HCT116 (cell line): ENCODE measurements around the gene MAP4K4. TPM values are rescaled to one million over a fixed set of nuclear protein-coding genes. Genes with fewer than 3 reads are reported as not detected.

Source experiments
- ATAC-seq: fragments of 200-7000 bp; cut with Tn5 transposase; 2 replicates; pipeline ENCODE4 v1.9.1; 2020; ENCODE audit warnings: mild to moderate bottlenecking, moderate library complexity
- BruUV-seq: library from RNA; stranded (reverse); fragments of 400-500 nt; replicated peaks from 2 replicates; lab custom pipeline; 2021; lab: Mats Ljungman, UMichigan
- CTCF ChIA-PET: fragments of 300-600 bp; sonication (Branson Sonifier 250); formaldehyde crosslinking; loops from one replicate; lab custom pipeline; 2021; ENCODE audit warnings: antibody characterized with exemption; lab: Charles Lee
- POLR2A ChIA-PET: fragments of 300-600, 350-600 bp; sonication (Branson Sonifier 250); formaldehyde crosslinking; loops from one replicate; lab custom pipeline; 2021; ENCODE audit warnings: antibody characterized with exemption; lab: Charles Lee
- RAD21 ChIA-PET, 2 experiments: fragments of 300-600 bp; sonication (Branson Sonifier 250); formaldehyde crosslinking; loops; one replicate each; lab custom pipeline; 2023; ENCODE audit warnings: low total read pairs in 2 of 2; ENCODE audit not compliant: uncharacterized antibody in 2 of 2, unreplicated experiment in 2 of 2, low non-redundant PET in 1 of 2; lab: Charles Lee
- DNase-seq: peaks from one replicate; pipeline ENCODE4 v3.0.0-alpha.2; 2010; ENCODE audit warnings: low read depth, low spot score
- H2AFZ ChIP-seq: fragments of 200-600 bp; shearing (Covaris generic), sonication (generic); 2 replicates; pipeline ENCODE4 v1.6.1; 2017; ENCODE audit warnings: low read depth, mixed run types, mixed read lengths, antibody characterized with exemption, low read length; ENCODE audit not compliant: poor library complexity, severe bottlenecking
- H3K27ac ChIP-seq: 2 replicates; pipeline ENCODE4 v1.5.1; 2012; ENCODE audit warnings: low read depth, low read length
- H3K27me3 ChIP-seq: fragments of 200-600 bp; sonication (generic); 2 replicates; pipeline ENCODE4 v1.6.1; 2016; ENCODE audit warnings: mixed run types, low read length, mixed read lengths; ENCODE audit not compliant: insufficient read depth
- H3K36me3 ChIP-seq, 2 experiments: fragments of 200-500 bp in 1 of 2; fragments of 200-600 bp in 1 of 2; sonication (Bioruptor generic) in 1 of 2; sonication (generic) in 1 of 2; 2 replicates each; pipeline versions ENCODE4 v1.5.1 to v1.6.1; 2014 to 2016; ENCODE audit warnings: low read length in 2 of 2, inconsistent platforms in 1 of 2, mixed read lengths in 1 of 2, mixed run types in 1 of 2; ENCODE audit not compliant: insufficient read depth in 2 of 2, control insufficient read depth in 1 of 2
- H3K4me1 ChIP-seq, 2 experiments: fragments of 200-600 bp in 1 of 2; sonication (generic) in 1 of 2; 2 replicates each; pipeline versions ENCODE4 v1.5.1 to v1.6.1; 2012 to 2017; ENCODE audit warnings: low read length in 2 of 2, inconsistent platforms in 1 of 2, mild to moderate bottlenecking in 1 of 2, mixed read lengths in 1 of 2, mixed run types in 1 of 2, moderate library complexity in 1 of 2; ENCODE audit not compliant: insufficient read depth in 2 of 2, control insufficient read depth in 1 of 2
- H3K4me2 ChIP-seq: fragments of 200-600 bp; sonication (generic); 2 replicates; pipeline ENCODE4 v1.6.1; 2017; ENCODE audit warnings: mixed run types, low read length, mixed read lengths
- H3K4me3 ChIP-seq, 2 experiments: fragments of 200-600 bp in 1 of 2; sonication (generic) in 1 of 2; replicated peaks in 1 of 2; 2 replicates each; pipeline ENCODE4 v1.5.1; 2011 to 2016; ENCODE audit warnings: low read length in 2 of 2, control low read depth in 1 of 2, low read depth in 1 of 2, mild to moderate bottlenecking in 1 of 2, mixed read lengths in 1 of 2, mixed run types in 1 of 2
- H3K79me2 ChIP-seq: fragments of 200-600 bp; sonication (generic); 2 replicates; pipeline ENCODE4 v1.6.1; 2017; ENCODE audit warnings: mild to moderate bottlenecking, mixed run types, low read length, moderate library complexity, mixed read lengths; ENCODE audit not compliant: insufficient read depth
- H3K9ac ChIP-seq: fragments of 200-600 bp; sonication (generic); 2 replicates; pipeline ENCODE4 v1.6.1; 2016; ENCODE audit warnings: low read length, mixed read lengths
- H3K9me2 ChIP-seq: fragments of 200-600 bp; sonication (generic), shearing (Covaris generic); 2 replicates; pipeline ENCODE4 v1.6.1; 2017; ENCODE audit warnings: mixed run types, mild to moderate bottlenecking, moderate library complexity; ENCODE audit not compliant: insufficient read depth
- H3K9me3 ChIP-seq, 2 experiments: fragments of 200-500 bp in 1 of 2; fragments of 200-600 bp in 1 of 2; sonication (Bioruptor generic) in 1 of 2; sonication (generic) in 1 of 2; 2 replicates each; pipeline ENCODE4 v1.6.1; 2014 to 2017; ENCODE audit warnings: low read length in 2 of 2, mixed read lengths in 2 of 2, inconsistent platforms in 1 of 2, low read depth in 1 of 2, mild to moderate bottlenecking in 1 of 2, mixed run types in 1 of 2, moderate library complexity in 1 of 2; ENCODE audit not compliant: control insufficient read depth in 1 of 2, insufficient read depth in 1 of 2
- H4K20me1 ChIP-seq: fragments of 200-600 bp; sonication (generic), shearing (Covaris generic); 2 replicates; pipeline ENCODE4 v1.6.1; 2017; ENCODE audit warnings: mixed run types, mild to moderate bottlenecking, moderate library complexity; ENCODE audit not compliant: insufficient read depth
- CBX3 ChIP-seq: IDR thresholded peaks from 2 replicates; pipeline ENCODE4 v1.6.1; 2012; ENCODE audit warnings: low read depth
- CEBPB ChIP-seq: IDR thresholded peaks from 2 replicates; pipeline ENCODE4 v1.6.1; 2012; ENCODE audit warnings: low read depth
- RAD21 ChIP-seq: IDR thresholded peaks from 2 replicates; pipeline ENCODE4 v1.6.1; 2012; ENCODE audit warnings: low read depth, mild to moderate bottlenecking
- TCF7L2 ChIP-seq: IDR thresholded peaks from 2 replicates; pipeline ENCODE4 v1.7.0; 2011; ENCODE audit warnings: borderline replicate concordance, inconsistent platforms; ENCODE audit not compliant: insufficient read depth, insufficient read length; ENCODE audit errors: extremely low read depth
- YY1 ChIP-seq: IDR thresholded peaks from 2 replicates; pipeline ENCODE4 v1.6.1; 2011; ENCODE audit warnings: low read length, low read depth, moderate library complexity, mild to moderate bottlenecking; ENCODE audit not compliant: insufficient replicate concordance; ENCODE audit errors: extremely low read depth
- intact Hi-C: fragments of 100-400 bp; cut with micrococcal nuclease; formaldehyde crosslinking; loops from 2 replicates; pipeline ENCODE4 v1.10.0; 2022
- total RNA-seq: library from RNA; stranded (reverse); gene quantifications from one replicate; pipeline ENCODE4 v1.2.1, GENCODE V29; 2021; ENCODE audit not compliant: unreplicated experiment
- TF ChIP-seq, protein P1 (sequence below): IDR thresholded peaks from 2 replicates; pipeline ENCODE4 v1.6.1; 2011; ENCODE audit warnings: mild to moderate bottlenecking, low read length, moderate library complexity; ENCODE audit not compliant: insufficient replicate concordance; ENCODE audit errors: extremely low read depth
- TF ChIP-seq, protein P2 (sequence below), 3 experiments: fragments of 200-600 bp in 1 of 3; sonication (generic) in 1 of 3; IDR thresholded peaks in 2 of 3; conservative IDR thresholded peaks in 1 of 3; 2 replicates each; pipeline ENCODE4 v1.5.1; 2012 to 2017; ENCODE audit warnings: low read depth in 2 of 3, low read length in 2 of 3, antibody characterized with exemption in 1 of 3, borderline replicate concordance in 1 of 3, control low read depth in 1 of 3, mild to moderate bottlenecking in 1 of 3, mixed read lengths in 1 of 3, mixed run types in 1 of 3, moderate library complexity in 1 of 3; ENCODE audit not compliant: insufficient read depth in 1 of 3
- TF ChIP-seq, protein P3 (sequence below): IDR thresholded peaks from 2 replicates; pipeline ENCODE4 v1.6.1; 2012
- TF ChIP-seq, protein P4 (sequence below): IDR thresholded peaks from 2 replicates; pipeline ENCODE4 v1.6.1; 2012; ENCODE audit warnings: low read depth

Gene MAP4K4
- total RNA-seq, 1 experiment from 2014 or later, result 62.3 TPM

DNA sequence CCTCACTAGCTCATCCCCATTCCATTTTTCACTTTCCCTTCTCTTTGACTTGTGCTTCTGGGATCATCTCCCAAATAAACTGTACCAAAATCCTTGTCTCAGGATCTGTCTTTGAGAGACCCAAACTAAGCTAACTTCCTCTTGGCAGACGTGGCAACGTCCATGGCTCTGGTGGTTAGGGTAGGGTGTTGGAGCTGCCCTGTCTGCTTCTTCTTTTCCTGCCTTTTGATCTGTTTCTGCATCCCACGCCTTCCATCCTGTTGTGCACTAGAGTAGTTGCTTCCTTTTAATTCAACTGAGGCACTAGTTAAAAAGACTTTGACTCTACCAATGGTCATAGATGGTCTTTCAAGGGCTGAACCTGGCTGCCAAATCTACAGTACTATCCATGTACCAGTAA is 5.5 kb upstream of the MAP4K4 start:
- H2AFZ ChIP-seq, result no peak overlapping the region
- ChIA-PET RAD21 (no interaction called here), POLR2A (no interaction called here), CTCF (no interaction called here)
- H3K27ac ChIP-seq, result no peak overlapping the region
- TF ChIP-seq CEBPB (no peak), RAD21 (no peak), TCF7L2 (no peak), YY1 (no peak), CBX3 (no peak)
- TF ChIP-seq, protein P1, sequence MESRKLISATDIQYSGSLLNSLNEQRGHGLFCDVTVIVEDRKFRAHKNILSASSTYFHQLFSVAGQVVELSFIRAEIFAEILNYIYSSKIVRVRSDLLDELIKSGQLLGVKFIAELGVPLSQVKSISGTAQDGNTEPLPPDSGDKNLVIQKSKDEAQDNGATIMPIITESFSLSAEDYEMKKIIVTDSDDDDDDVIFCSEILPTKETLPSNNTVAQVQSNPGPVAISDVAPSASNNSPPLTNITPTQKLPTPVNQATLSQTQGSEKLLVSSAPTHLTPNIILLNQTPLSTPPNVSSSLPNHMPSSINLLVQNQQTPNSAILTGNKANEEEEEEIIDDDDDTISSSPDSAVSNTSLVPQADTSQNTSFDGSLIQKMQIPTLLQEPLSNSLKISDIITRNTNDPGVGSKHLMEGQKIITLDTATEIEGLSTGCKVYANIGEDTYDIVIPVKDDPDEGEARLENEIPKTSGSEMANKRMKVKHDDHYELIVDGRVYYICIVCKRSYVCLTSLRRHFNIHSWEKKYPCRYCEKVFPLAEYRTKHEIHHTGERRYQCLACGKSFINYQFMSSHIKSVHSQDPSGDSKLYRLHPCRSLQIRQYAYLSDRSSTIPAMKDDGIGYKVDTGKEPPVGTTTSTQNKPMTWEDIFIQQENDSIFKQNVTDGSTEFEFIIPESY, result no peak
- TF ChIP-seq, protein P2, sequence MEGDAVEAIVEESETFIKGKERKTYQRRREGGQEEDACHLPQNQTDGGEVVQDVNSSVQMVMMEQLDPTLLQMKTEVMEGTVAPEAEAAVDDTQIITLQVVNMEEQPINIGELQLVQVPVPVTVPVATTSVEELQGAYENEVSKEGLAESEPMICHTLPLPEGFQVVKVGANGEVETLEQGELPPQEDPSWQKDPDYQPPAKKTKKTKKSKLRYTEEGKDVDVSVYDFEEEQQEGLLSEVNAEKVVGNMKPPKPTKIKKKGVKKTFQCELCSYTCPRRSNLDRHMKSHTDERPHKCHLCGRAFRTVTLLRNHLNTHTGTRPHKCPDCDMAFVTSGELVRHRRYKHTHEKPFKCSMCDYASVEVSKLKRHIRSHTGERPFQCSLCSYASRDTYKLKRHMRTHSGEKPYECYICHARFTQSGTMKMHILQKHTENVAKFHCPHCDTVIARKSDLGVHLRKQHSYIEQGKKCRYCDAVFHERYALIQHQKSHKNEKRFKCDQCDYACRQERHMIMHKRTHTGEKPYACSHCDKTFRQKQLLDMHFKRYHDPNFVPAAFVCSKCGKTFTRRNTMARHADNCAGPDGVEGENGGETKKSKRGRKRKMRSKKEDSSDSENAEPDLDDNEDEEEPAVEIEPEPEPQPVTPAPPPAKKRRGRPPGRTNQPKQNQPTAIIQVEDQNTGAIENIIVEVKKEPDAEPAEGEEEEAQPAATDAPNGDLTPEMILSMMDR (IDR thresholded peaks at IDR 0.05 in 2 of 3, conservative IDR thresholded peaks at IDR 0.05 in 1 of 3; ENCODE audit: borderline replicate concordance in 1 of 3, insufficient read depth in 1 of 3, low read depth in 2 of 3, low read length in 2 of 3), result no peak
- TF ChIP-seq, protein P3, sequence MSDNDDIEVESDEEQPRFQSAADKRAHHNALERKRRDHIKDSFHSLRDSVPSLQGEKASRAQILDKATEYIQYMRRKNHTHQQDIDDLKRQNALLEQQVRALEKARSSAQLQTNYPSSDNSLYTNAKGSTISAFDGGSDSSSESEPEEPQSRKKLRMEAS, result no peak
- TF ChIP-seq, protein P4, sequence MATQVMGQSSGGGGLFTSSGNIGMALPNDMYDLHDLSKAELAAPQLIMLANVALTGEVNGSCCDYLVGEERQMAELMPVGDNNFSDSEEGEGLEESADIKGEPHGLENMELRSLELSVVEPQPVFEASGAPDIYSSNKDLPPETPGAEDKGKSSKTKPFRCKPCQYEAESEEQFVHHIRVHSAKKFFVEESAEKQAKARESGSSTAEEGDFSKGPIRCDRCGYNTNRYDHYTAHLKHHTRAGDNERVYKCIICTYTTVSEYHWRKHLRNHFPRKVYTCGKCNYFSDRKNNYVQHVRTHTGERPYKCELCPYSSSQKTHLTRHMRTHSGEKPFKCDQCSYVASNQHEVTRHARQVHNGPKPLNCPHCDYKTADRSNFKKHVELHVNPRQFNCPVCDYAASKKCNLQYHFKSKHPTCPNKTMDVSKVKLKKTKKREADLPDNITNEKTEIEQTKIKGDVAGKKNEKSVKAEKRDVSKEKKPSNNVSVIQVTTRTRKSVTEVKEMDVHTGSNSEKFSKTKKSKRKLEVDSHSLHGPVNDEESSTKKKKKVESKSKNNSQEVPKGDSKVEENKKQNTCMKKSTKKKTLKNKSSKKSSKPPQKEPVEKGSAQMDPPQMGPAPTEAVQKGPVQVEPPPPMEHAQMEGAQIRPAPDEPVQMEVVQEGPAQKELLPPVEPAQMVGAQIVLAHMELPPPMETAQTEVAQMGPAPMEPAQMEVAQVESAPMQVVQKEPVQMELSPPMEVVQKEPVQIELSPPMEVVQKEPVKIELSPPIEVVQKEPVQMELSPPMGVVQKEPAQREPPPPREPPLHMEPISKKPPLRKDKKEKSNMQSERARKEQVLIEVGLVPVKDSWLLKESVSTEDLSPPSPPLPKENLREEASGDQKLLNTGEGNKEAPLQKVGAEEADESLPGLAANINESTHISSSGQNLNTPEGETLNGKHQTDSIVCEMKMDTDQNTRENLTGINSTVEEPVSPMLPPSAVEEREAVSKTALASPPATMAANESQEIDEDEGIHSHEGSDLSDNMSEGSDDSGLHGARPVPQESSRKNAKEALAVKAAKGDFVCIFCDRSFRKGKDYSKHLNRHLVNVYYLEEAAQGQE, result no peak
- DNase-seq (no peak), ATAC-seq (no peak)
- intact Hi-C loops, result no loop called here
- no TSS peak for BruUV-seq
- H3K9me3 ChIP-seq, result no peaks in the 10 kb centered on the region
- peaks cover 0 to 6% of the 10 kb centered on the region in 2 experiments; a peak in 2 of 4 replicates for H3K4me1 ChIP-seq
- no peaks in the 10 kb centered on the region for H4K20me1 ChIP-seq
- H3K9ac ChIP-seq, result no peak overlapping the region
- H3K36me3 ChIP-seq, result no peaks in the 10 kb centered on the region
- H3K4me3 ChIP-seq, result no peak overlapping the region
- H3K79me2 ChIP-seq, result no peaks in the 10 kb centered on the region
- no peaks in the 10 kb centered on the region for H3K27me3 ChIP-seq
- no peak overlapping the region for H3K4me2 ChIP-seq
- H3K9me2 ChIP-seq, result no peaks in the 10 kb centered on the region
